Neuronal stem cell (in vitro differentiated cells): ENCODE data around the gene ARL6IP4.
"Not testable (repeated sequence)": the region's sequence is repeated elsewhere in the genome, so short reads cannot be mapped to it uniquely, and the experiment has no call there.

Experiments used
- DNase-seq: peaks from one replicate; pipeline ENCODE4 v3.0.0-alpha.2; 2013; ENCODE audit warnings: low spot score
- H2AFZ ChIP-seq: one replicate; pipeline ENCODE4 v1.6.1; 2013; ENCODE audit warnings: mild to moderate bottlenecking, low read length, inconsistent platforms
- H2AK5ac ChIP-seq: 2 replicates; pipeline ENCODE4 v1.6.1; 2013; ENCODE audit warnings: low read depth, mild to moderate bottlenecking, inconsistent platforms, low read length, moderate library complexity, mixed read lengths
- H2BK120ac ChIP-seq: 2 replicates; pipeline ENCODE4 v1.6.1; 2013; ENCODE audit warnings: low read depth, mild to moderate bottlenecking, inconsistent platforms, low read length, moderate library complexity, mixed read lengths
- H2BK12ac ChIP-seq: one replicate; pipeline ENCODE4 v1.6.1; 2013; ENCODE audit warnings: low read length, inconsistent platforms
- H2BK15ac ChIP-seq: 2 replicates; pipeline ENCODE4 v1.6.1; 2013; ENCODE audit warnings: mild to moderate bottlenecking, low read length, inconsistent platforms, mixed read lengths
- H2BK5ac ChIP-seq: one replicate; pipeline ENCODE4 v1.6.1; 2013; ENCODE audit warnings: inconsistent platforms, mild to moderate bottlenecking, low read length, moderate library complexity
- H3K14ac ChIP-seq: one replicate; pipeline ENCODE4 v1.6.1; 2013; ENCODE audit warnings: low read length, inconsistent platforms
- H3K18ac ChIP-seq: 2 replicates; pipeline ENCODE4 v1.6.1; 2013; ENCODE audit warnings: low read length, inconsistent platforms
- H3K23ac ChIP-seq: 2 replicates; pipeline ENCODE4 v1.6.1; 2013; ENCODE audit warnings: low read depth, mild to moderate bottlenecking, mixed read lengths, low read length, inconsistent platforms; ENCODE audit not compliant: poor library complexity
- H3K27ac ChIP-seq: replicated peaks from 3 replicates; pipeline ENCODE4 v1.5.1; 2013; ENCODE audit warnings: low read length, inconsistent platforms
- H3K27me3 ChIP-seq, 3 experiments: 2 replicates each; pipeline ENCODE4 v1.6.1; 2013; ENCODE audit warnings: low read length in 3 of 3, mild to moderate bottlenecking in 2 of 3, inconsistent platforms in 1 of 3, low read depth in 1 of 3, mixed read lengths in 1 of 3, moderate library complexity in 1 of 3; ENCODE audit not compliant: control insufficient read depth in 3 of 3, insufficient read depth in 3 of 3
- H3K36me3 ChIP-seq, 2 donors: replicated peaks in 1 of 2; 2 replicates each; pipeline ENCODE4 v1.6.1; 2013; ENCODE audit warnings: low read length in 2 of 2; ENCODE audit not compliant: control insufficient read depth in 2 of 2, insufficient read depth in 2 of 2
- H3K4ac ChIP-seq: 2 replicates; pipeline ENCODE4 v1.6.1; 2013; ENCODE audit warnings: inconsistent platforms, mild to moderate bottlenecking, low read length, moderate library complexity
- H3K4me1 ChIP-seq, 2 donors: 1 replicate in 1 of 2; 2 replicates in 1 of 2; pipeline ENCODE4 v1.6.1; 2013; ENCODE audit warnings: low read length in 2 of 2, low read depth in 1 of 2; ENCODE audit not compliant: control insufficient read depth in 2 of 2, insufficient read depth in 1 of 2
- H3K4me2 ChIP-seq: one replicate; pipeline ENCODE4 v1.6.1; 2013; ENCODE audit warnings: mild to moderate bottlenecking, low read length, inconsistent platforms; ENCODE audit not compliant: insufficient read depth, poor library complexity, severe bottlenecking
- H3K4me3 ChIP-seq, 2 donors: 2 replicates each; pipeline ENCODE4 v1.5.1; 2013; ENCODE audit warnings: low read length in 2 of 2, mild to moderate bottlenecking in 2 of 2, inconsistent platforms in 1 of 2, moderate library complexity in 1 of 2
- H3K79me1 ChIP-seq: one replicate; pipeline ENCODE4 v1.6.1; 2013; ENCODE audit warnings: low read depth, mild to moderate bottlenecking, inconsistent platforms, low read length, moderate library complexity
- H3K9ac ChIP-seq: one replicate; pipeline ENCODE4 v1.6.1; 2013; ENCODE audit warnings: mild to moderate bottlenecking, low read depth, low read length, inconsistent platforms; ENCODE audit not compliant: poor library complexity
- H3K9me3 ChIP-seq, 2 donors: replicated peaks in 1 of 2; 2 replicates each; pipeline versions ENCODE3 to v1.6.1; 2013; ENCODE audit warnings: low read length in 2 of 2, mild to moderate bottlenecking in 2 of 2, inconsistent platforms in 1 of 2, low read depth in 1 of 2, mixed read lengths in 1 of 2, moderate library complexity in 1 of 2; ENCODE audit not compliant: control insufficient read depth in 2 of 2, insufficient read depth in 1 of 2
- H4K8ac ChIP-seq: one replicate; pipeline ENCODE4 v1.6.1; 2013; ENCODE audit warnings: low read depth, mild to moderate bottlenecking, inconsistent platforms, low read length, moderate library complexity
- H4K91ac ChIP-seq: one replicate; pipeline ENCODE4 v1.6.1; 2013; ENCODE audit warnings: low read length, low read depth, mild to moderate bottlenecking, inconsistent platforms; ENCODE audit not compliant: poor library complexity
- whole genome bisulfite sequencing, 2 donors: extraction: QIAGEN DNeasy Blood & Tissue Kit; methylation state at CpG; one replicate each; pipeline ENCODE4 v1.1.7; 2013; ENCODE audit warnings: missing lambda C conversion rate in 2 of 2, mixed read lengths in 1 of 2; ENCODE audit not compliant: insufficient read length in 2 of 2, insufficient replicate concordance in 1 of 2; ENCODE audit errors: extremely low coverage in 2 of 2; 5-methylcytosine and 5-hydroxymethylcytosine counted together

ARL6IP4 gene

DNA sequence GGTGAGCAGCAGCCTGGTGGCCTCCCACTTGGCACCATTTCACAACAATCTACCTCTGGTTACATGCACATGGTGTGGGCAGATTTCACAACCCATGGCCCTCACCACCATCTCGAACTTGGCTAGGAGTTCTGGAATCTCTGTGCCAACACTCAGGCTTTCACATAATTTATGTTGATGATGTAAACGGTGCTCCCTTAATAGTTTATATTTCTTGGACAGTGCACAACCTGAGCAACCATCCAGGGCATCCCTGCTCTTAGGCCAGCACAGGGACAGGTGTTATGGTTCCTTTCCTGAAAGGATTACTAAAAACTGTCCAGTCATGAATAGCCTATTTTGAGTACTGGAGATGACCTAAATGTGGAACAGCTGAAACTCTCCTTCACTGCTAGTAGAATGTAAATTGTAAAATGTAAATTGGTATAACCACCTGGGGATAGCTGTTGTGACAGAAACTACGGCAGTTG is 42.8 kb upstream of the ARL6IP4 start:
- H4K91ac ChIP-seq = no peak overlapping the region
- peaks cover 2% of the 10 kb centered on the region for H3K79me1 ChIP-seq
- H3K4ac ChIP-seq = no peak overlapping the region
- no peak overlapping the region for H3K14ac ChIP-seq
- DNase-seq = no peak
- no peak overlapping the region for H2BK12ac ChIP-seq
- no peak overlapping the region for H3K18ac ChIP-seq
- H2BK15ac ChIP-seq = no peak overlapping the region
- no peaks in the 10 kb centered on the region for H3K36me3 ChIP-seq
- H3K4me1 ChIP-seq = peaks cover 0 to 4% of the 10 kb centered on the region in 2 donors
- no peak overlapping the region for H4K8ac ChIP-seq
- H2AK5ac ChIP-seq = no peak overlapping the region
- no CpG with 5 or more reads among the region's 3 CpGs for WGBS, 2 donors
- H3K23ac ChIP-seq = no peak overlapping the region
- no peak overlapping the region for H2BK5ac ChIP-seq
- no peak overlapping the region for H3K9ac ChIP-seq
- no peak overlapping the region for H2AFZ ChIP-seq
- no peak overlapping the region for H2BK120ac ChIP-seq
- H3K9me3 ChIP-seq = no peaks in the 10 kb centered on the region
- H3K4me2 ChIP-seq = no peak overlapping the region
- H3K27me3 ChIP-seq = no peaks in the 10 kb centered on the region
- no peak overlapping the region for H3K27ac ChIP-seq
- no peak overlapping the region for H3K4me3 ChIP-seq

- H3K4ac ChIP-seq = no peak overlapping the region
Measured at GRCh38 chr12:122939125-122939524, 41.4 kb upstream of the ARL6IP4 start.

DNA sequence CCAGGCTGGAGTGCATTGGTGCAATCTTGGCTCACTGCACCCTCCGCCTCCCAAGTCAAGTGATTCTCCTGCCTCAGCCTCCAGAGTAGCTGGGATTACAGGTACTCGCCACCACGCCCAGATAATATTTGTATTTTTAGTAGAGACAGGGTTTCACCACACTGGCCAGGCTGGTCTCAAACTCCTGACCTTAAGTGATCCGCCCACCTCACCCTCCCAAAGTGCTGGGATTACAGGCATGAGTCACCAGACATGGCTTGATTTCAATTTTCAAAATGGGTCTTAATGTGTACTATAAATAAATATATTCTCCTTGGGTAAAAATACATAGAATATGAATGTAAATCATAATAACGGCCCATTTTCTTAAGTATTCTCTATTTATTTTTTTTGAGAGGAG is 39.1 kb upstream of the ARL6IP4 start:
- H3K9ac ChIP-seq, H2AK5ac ChIP-seq, H2BK15ac ChIP-seq, H3K36me3 ChIP-seq, H2BK12ac ChIP-seq, H3K4me2 ChIP-seq, H2BK120ac ChIP-seq, H3K27me3 ChIP-seq, H3K4me3 ChIP-seq, H3K9me3 ChIP-seq, H2AFZ ChIP-seq, H3K4me1 ChIP-seq, H4K91ac ChIP-seq, H3K18ac ChIP-seq, H3K79me1 ChIP-seq, H3K4ac ChIP-seq, H3K23ac ChIP-seq, H3K14ac ChIP-seq, H3K27ac ChIP-seq, DNase-seq, H2BK5ac ChIP-seq, H4K8ac ChIP-seq: not testable (repeated sequence)
- no CpG with 5 or more reads among the region's 5 CpGs for WGBS, 2 donors

More at GRCh38 chr12:122939125-122939524, 41.4 kb upstream of the ARL6IP4 start:
- Histone ChIP-seq H3K79me1 (peaks cover 2% of the 10 kb centered on the region), H4K91ac (no peak overlapping the region), H2AFZ (no peak overlapping the region), H3K27ac (no peak overlapping the region), H3K4me1 (peaks cover 0 to 4% of the 10 kb centered on the region in 2 donors), H3K4me2 (no peak overlapping the region), H2BK15ac (no peak overlapping the region), H2BK120ac (no peak overlapping the region), H3K36me3 (no peaks in the 10 kb centered on the region), H3K9ac (no peak overlapping the region), H3K27me3 (no peaks in the 10 kb centered on the region), H4K8ac (no peak overlapping the region), H2BK5ac (no peak overlapping the region), H3K9me3 (no peaks in the 10 kb centered on the region), H2AK5ac (no peak overlapping the region), H3K14ac (no peak overlapping the region), H3K18ac (no peak overlapping the region), H3K4me3 (no peak overlapping the region), H3K23ac (no peak overlapping the region), H2BK12ac (no peak overlapping the region)
- DNase-seq = no peak
- no CpG with 5 or more reads among the region's 4 CpGs for WGBS, 2 donors

DNA sequence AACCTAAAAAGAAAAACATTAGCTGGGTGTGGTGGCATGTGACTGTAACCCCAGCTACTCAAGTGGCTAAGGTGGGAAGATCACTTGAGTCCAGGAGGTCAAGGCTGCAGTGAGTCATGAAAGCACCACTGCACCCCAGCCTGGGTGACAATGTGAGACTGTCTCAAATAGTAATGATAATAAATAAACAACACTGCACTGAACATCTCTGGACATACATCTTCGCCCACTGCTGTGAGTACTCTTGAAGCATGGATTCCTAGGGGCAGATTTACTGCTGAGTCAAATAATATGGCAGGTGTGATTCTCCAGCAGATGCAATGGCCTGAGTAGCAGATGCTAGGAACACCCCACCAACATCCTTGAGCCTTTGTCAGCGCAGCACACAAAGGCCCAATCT is 37.8 kb upstream of the ARL6IP4 start:
- H3K27me3 ChIP-seq = no peaks in the 10 kb centered on the region
- H3K4me2 ChIP-seq = no peak overlapping the region
- no peak overlapping the region for H3K4me3 ChIP-seq
- H3K18ac ChIP-seq = no peak overlapping the region
- H4K91ac ChIP-seq = no peak overlapping the region
- H3K27ac ChIP-seq = no peak overlapping the region
- H2BK120ac ChIP-seq = no peak overlapping the region
- no peak overlapping the region for H3K4ac ChIP-seq
- no peak overlapping the region for H2BK5ac ChIP-seq
- H3K9ac ChIP-seq = no peak overlapping the region
- no peaks in the 10 kb centered on the region for H3K36me3 ChIP-seq
- H3K4me1 ChIP-seq = peaks cover 7% of the 10 kb centered on the region in 2 donors
- H3K14ac ChIP-seq = no peak overlapping the region
- H2BK12ac ChIP-seq = no peak overlapping the region
- no peak for DNase-seq
- H2AFZ ChIP-seq = no peak overlapping the region
- no peak overlapping the region for H3K23ac ChIP-seq
- H3K79me1 ChIP-seq = no peaks in the 10 kb centered on the region
- H2AK5ac ChIP-seq = no peak overlapping the region
- no peak overlapping the region for H2BK15ac ChIP-seq
- no peak overlapping the region for H4K8ac ChIP-seq
- H3K9me3 ChIP-seq = no peaks in the 10 kb centered on the region
- no CpG with 5 or more reads among the region's 2 CpGs for WGBS, 2 donors
